ENCODE data around the gene RPF1.

DNA sequence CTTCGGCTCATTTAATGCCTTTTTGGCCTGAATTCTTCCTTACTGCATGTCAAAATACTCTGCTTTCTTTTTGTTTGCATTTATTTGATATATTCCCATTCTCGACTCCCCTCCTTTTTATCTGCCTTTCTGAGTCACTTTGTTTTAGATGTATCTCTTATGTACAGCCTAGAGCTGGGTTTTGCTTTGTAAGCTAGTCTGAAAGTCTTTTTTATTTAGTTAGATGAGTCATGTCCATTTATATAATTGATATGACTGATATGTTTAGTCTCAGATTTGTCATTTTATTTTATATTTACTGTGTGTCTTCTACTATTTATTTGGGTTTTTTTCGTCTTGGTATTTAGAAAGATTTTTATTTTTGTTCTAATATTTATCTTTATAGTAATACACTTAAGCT, 60.9 kb downstream of the RPF1 start:
- TF ChIP-seq, protein P1, sequence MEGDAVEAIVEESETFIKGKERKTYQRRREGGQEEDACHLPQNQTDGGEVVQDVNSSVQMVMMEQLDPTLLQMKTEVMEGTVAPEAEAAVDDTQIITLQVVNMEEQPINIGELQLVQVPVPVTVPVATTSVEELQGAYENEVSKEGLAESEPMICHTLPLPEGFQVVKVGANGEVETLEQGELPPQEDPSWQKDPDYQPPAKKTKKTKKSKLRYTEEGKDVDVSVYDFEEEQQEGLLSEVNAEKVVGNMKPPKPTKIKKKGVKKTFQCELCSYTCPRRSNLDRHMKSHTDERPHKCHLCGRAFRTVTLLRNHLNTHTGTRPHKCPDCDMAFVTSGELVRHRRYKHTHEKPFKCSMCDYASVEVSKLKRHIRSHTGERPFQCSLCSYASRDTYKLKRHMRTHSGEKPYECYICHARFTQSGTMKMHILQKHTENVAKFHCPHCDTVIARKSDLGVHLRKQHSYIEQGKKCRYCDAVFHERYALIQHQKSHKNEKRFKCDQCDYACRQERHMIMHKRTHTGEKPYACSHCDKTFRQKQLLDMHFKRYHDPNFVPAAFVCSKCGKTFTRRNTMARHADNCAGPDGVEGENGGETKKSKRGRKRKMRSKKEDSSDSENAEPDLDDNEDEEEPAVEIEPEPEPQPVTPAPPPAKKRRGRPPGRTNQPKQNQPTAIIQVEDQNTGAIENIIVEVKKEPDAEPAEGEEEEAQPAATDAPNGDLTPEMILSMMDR (IDR thresholded peaks at IDR 0.05) = no peak
- no peak for TF ChIP-seq POLR2A (IDR thresholded peaks at IDR 0.05)

Data from ovary (tissue), 3 donors.